Body of pancreas (tissue), 4 donors: Measurements from ENCODE around the gene CYP11A1. TPM values are rescaled to one million over a fixed set of nuclear protein-coding genes. Genes with fewer than 3 reads are reported as not detected.

Experiments used
- ATAC-seq: fragments of 150-250 bp; one replicate; pipeline ENCODE4 v1.9.1; 2016
- DNase-seq, 4 donors: peaks; one replicate each; pipeline ENCODE4 v3.0.0-alpha.2; 2019
- H3K27ac ChIP-seq, 4 donors: fragments of 200-600 bp; sonication (generic); 1 replicate in 3 of 4; 2 replicates in 1 of 4; pipeline versions ENCODE4 v1.5.1 to v1.6.1; 2016 to 2019; ENCODE audit warnings: mild to moderate bottlenecking in 1 of 4, mixed read lengths in 1 of 4, moderate library complexity in 1 of 4
- H3K27me3 ChIP-seq, 2 donors: fragments of 200-600 bp; sonication (generic); one replicate each; pipeline ENCODE4 v1.6.0; 2016; ENCODE audit warnings: mild to moderate bottlenecking in 1 of 2
- H3K36me3 ChIP-seq, 2 donors: fragments of 200-600 bp; sonication (generic); replicated peaks in 1 of 2; 2 replicates each; pipeline ENCODE4 v1.5.1; 2016; ENCODE audit warnings: low read depth in 2 of 2; ENCODE audit not compliant: insufficient read depth in 1 of 2
- H3K4me1 ChIP-seq: fragments of 200-600 bp; sonication (generic); one replicate; pipeline ENCODE4 v1.6.0; 2016
- H3K4me3 ChIP-seq, 2 donors: fragments of 200-600 bp; sonication (generic); 1 replicate in 1 of 2; 2 replicates in 1 of 2; pipeline ENCODE4 v1.5.1; 2016 to 2019
- H3K9me3 ChIP-seq, 3 donors: fragments of 200-600 bp; sonication (generic); 1 replicate in 2 of 3; 2 replicates in 1 of 3; pipeline ENCODE4 v1.5.1; 2016
- POLR2A ChIP-seq, 3 donors: fragments of 450-650 bp; IDR thresholded peaks; one replicate each; pipeline ENCODE4 v1.6.1; 2016; ENCODE audit warnings: antibody characterized with exemption in 3 of 3, mild to moderate bottlenecking in 2 of 3
- WGBS, 2 donors: methylation state at CpG; one replicate each; pipeline ENCODE4 v1.1.5; 2017; 5-methylcytosine and 5-hydroxymethylcytosine counted together
- intact Hi-C: fragments of 100-400 bp; cut with DNase I; formaldehyde crosslinking; loops from one replicate; pipeline ENCODE4 v1.15.1; 2023
- total RNA-seq, 2 donors: library from RNA; depleted of rRNA; stranded (reverse); fragments of >200 nt; gene quantifications; one replicate each; pipeline ENCODE4 v1.1.0, GENCODE V29; 2016
- TF ChIP-seq, protein P1 (sequence below), 7 experiments: fragments of 450-650 bp in 4 of 7; fragments of 200-600 bp in 3 of 7; sonication (generic) in 3 of 7; IDR thresholded peaks; one replicate each; pipeline ENCODE4 v1.5.1; 2016 to 2019; ENCODE audit warnings: antibody characterized with exemption in 7 of 7

Gene CYP11A1
- total RNA-seq, 2 donors from 2014 or later: 0.26 to 0.99 TPM

DNA sequence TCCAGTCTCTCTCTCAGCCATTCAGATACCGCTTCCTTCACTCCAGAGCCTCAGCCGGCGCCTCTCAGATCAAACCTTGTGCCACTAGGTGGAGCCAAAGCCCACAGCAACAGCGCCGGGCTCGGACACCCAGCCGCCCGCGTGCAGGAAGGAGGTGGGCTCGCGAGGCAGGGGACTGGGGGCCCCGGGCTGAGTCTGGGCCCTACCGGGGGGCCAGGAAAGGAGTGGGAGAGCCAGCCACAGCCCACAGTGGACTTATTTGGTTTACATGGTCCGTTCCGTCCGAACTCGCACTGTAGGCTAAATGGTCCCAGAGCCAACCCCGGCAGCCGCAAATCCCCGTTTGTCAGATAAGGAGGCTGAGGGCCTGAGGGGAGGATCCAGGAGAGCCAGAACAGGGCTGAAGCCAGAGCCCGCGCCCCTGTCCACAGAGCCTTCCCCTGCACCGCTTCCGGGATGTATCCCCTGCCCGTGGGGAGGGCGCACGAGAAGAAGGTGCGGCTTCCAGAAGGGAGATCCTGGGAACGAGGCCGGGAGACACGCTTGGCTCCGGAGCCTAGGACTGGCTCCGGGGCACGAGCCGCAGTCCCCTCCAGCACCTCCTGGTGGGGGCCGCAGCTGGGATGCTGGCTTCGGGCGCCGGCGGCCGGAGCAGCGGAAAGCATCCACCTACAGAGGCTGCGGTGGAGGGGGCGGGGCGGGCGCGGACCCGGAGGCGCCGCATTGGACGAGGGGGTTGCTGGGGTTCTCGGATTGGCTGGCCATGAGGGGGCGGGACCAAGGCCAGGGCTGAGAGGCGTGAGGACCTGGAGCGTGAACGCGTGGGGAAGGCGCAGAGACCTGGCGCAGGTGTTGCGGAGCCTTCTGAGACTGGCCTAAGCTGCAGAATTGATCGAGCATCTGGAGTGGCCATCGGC lies 6.5 kb upstream of the CYP11A1 start:
- Histone ChIP-seq H3K36me3 (no peaks in the 10 kb centered on the region), H3K27me3 (no peaks in the 10 kb centered on the region)

DNA sequence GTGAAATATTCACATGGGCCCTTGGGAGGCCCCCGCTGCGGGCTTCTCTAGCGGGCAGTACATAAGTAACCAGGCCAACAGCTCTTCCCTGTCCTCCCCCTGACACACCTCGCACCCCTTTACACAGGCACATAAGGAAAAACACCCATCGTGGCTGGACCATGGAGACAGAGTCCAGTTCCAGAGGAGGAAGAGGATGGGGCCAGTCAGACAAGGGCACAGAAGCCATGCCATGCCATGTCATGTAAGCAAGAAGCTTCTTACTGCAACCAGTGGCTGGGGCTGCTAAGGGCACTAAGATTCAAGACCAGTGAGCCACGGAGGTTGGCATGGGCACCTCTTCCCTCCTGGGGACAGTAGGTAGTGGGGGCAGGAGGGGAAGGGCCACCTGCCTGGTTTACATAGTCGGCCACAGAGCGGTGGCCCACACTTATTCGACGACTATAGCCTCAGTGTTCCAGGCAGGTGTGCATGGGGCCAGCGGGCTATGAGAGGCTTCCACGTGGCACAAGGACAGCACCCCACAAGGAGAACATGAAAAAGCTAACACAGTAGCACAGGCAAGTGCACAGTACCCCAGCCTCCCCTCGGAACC lies 5.7 kb upstream of the CYP11A1 start:
- ATAC-seq (no peak), DNase-seq (no peak)
- intact Hi-C loops: loop anchor here (10.0 kb wide), 1 partner anchor 252 kb away; no protein-coding TSS in a partner anchor
- Histone ChIP-seq H3K9me3 (no peaks in the 10 kb centered on the region), H3K27ac (no peak overlapping the region), H3K4me1 (peaks cover 20% of the 10 kb centered on the region), H3K4me3 (no peak overlapping the region), H3K36me3 (no peaks in the 10 kb centered on the region), H3K27me3 (no peaks in the 10 kb centered on the region)
- TF ChIP-seq, protein P1, sequence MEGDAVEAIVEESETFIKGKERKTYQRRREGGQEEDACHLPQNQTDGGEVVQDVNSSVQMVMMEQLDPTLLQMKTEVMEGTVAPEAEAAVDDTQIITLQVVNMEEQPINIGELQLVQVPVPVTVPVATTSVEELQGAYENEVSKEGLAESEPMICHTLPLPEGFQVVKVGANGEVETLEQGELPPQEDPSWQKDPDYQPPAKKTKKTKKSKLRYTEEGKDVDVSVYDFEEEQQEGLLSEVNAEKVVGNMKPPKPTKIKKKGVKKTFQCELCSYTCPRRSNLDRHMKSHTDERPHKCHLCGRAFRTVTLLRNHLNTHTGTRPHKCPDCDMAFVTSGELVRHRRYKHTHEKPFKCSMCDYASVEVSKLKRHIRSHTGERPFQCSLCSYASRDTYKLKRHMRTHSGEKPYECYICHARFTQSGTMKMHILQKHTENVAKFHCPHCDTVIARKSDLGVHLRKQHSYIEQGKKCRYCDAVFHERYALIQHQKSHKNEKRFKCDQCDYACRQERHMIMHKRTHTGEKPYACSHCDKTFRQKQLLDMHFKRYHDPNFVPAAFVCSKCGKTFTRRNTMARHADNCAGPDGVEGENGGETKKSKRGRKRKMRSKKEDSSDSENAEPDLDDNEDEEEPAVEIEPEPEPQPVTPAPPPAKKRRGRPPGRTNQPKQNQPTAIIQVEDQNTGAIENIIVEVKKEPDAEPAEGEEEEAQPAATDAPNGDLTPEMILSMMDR (IDR thresholded peaks at IDR 0.05): no peak
- no peak for TF ChIP-seq POLR2A (IDR thresholded peaks at IDR 0.05)
- WGBS, 2 donors: 28 to 37% methylated on average over 11 to 13 of the region's 13 CpGs

More for the DNA sequence above, 6.5 kb upstream of the CYP11A1 start:
- 0 to 1% methylated on average over 12 to 62 of the region's 62 CpGs for WGBS, 2 donors
- intact Hi-C loops: loop anchor here (10.0 kb wide), 1 partner anchor 251 kb away; no protein-coding TSS in a partner anchor
- DNase-seq (peak; percentile 94 to 96 (median 94)), ATAC-seq (peak; percentile 98)
- Histone ChIP-seq H3K4me1 (peaks cover 20% of the 10 kb centered on the region), H3K27ac (peak overlapping the region in 2 of 4 donors; percentile 29 to 34), H3K4me3 (peak overlapping the region; percentile 13 to 54), H3K9me3 (no peaks in the 10 kb centered on the region)
- peak in 1 of 3 donors; percentile 17 for TF ChIP-seq POLR2A (IDR thresholded peaks at IDR 0.05)
- TF ChIP-seq, protein P1 (IDR thresholded peaks at IDR 0.05): peak; percentile 83 to 91 (median 87)

- Histone ChIP-seq H3K4me1 (peaks cover 26% of the 10 kb centered on the region), H3K9me3 (no peaks in the 10 kb centered on the region), H3K27me3 (peaks cover 0 to 5% of the 10 kb centered on the region in 2 donors), H3K27ac (no peak overlapping the region), H3K4me3 (no peak overlapping the region), H3K36me3 (no peaks in the 10 kb centered on the region)
- ATAC-seq (no peak), DNase-seq (no peak)
- intact Hi-C loops: loop anchor here (10.0 kb wide), 1 partner anchor 254 kb away; no protein-coding TSS in a partner anchor
- 64 to 72% methylated on average over 5 of the region's 5 CpGs for WGBS, 2 donors
- TF ChIP-seq POLR2A (IDR thresholded peaks at IDR 0.05): no peak
- TF ChIP-seq, protein P1 (IDR thresholded peaks at IDR 0.05): no peak
These were observed 3.0 kb upstream of the CYP11A1 start for GRCh38 chr15:74370471-74370870.

DNA sequence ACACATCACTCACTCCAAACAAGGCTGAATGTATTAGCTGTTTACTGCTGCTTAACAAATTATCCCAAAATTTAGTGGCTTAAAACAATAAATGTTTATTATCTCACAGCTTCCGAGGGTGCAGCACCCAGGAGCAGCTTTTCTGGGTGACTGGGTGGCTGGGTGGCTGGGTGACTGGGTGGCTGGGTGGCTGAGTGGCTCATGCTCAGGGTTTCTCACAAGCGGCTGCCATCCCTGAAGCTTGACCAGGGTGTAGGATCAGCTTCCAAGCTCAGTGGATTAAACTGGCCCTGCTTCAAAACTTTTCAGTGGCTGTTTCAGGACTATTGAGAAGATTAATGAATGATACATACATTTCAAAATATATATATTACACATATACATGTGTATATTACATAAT lies 2.3 kb upstream of the CYP11A1 start:
- Histone ChIP-seq H3K27me3 (peaks cover 0 to 5% of the 10 kb centered on the region in 2 donors), H3K36me3 (no peaks in the 10 kb centered on the region), H3K9me3 (no peaks in the 10 kb centered on the region), H3K4me3 (no peak overlapping the region), H3K27ac (no peak overlapping the region), H3K4me1 (peaks cover 22% of the 10 kb centered on the region)
- TF ChIP-seq, protein P1 (IDR thresholded peaks at IDR 0.05): no peak
- TF ChIP-seq POLR2A (IDR thresholded peaks at IDR 0.05): no peak
- intact Hi-C loops: loop anchor here (10.0 kb wide), 1 partner anchor 255 kb away; no protein-coding TSS in a partner anchor
- 69 to 77% methylated on average over 2 of the region's 2 CpGs for WGBS, 2 donors
- ATAC-seq (no peak), DNase-seq (no peak)
